Stimulated activated naive B cell treated with anti-CD40 and anti-IgM and Interleukin-4, amounts not matched to agents 10 μg/mL and 1 μg/mL and 100 μg/mL, for 72 hours (primary cell): Measurements from ENCODE around the gene ARMC9.

Experiments
- ATAC-seq, 2 donors: fragments of 150-1000 bp; cut with Tn5 transposase; replicated peaks; 2 replicates each; pipeline ENCODE4 v1.10.0; 2021; ENCODE audit warnings: moderate library complexity in 1 of 2
- DNase-seq: peaks from one replicate; pipeline ENCODE4 v3.0.0; 2021
- H3K27ac Mint-ChIP-seq: one replicate; pipeline ENCODE4 v1.8.0; 2022; ENCODE audit warnings: mild to moderate bottlenecking, mixed read lengths
- H3K27me3 Mint-ChIP-seq, 2 donors: one replicate each; pipeline ENCODE4 v1.8.0; 2022; ENCODE audit warnings: mixed read lengths in 2 of 2
- H3K36me3 Mint-ChIP-seq, 2 donors: one replicate each; pipeline ENCODE4 v1.8.0; 2022; ENCODE audit warnings: mixed read lengths in 2 of 2, mild to moderate bottlenecking in 1 of 2
- H3K4me1 Mint-ChIP-seq, 2 donors: one replicate each; pipeline ENCODE4 v1.8.0; 2022; ENCODE audit warnings: mixed read lengths in 2 of 2, mild to moderate bottlenecking in 1 of 2
- H3K4me3 Mint-ChIP-seq, 2 donors: one replicate each; pipeline ENCODE4 v1.8.0; 2022; ENCODE audit warnings: mild to moderate bottlenecking in 2 of 2, mixed read lengths in 2 of 2, moderate library complexity in 1 of 2
- H3K9me3 Mint-ChIP-seq, 2 donors: one replicate each; pipeline ENCODE4 v1.8.0; 2022; ENCODE audit warnings: mixed read lengths in 2 of 2, mild to moderate bottlenecking in 1 of 2

The ARMC9 gene

DNA sequence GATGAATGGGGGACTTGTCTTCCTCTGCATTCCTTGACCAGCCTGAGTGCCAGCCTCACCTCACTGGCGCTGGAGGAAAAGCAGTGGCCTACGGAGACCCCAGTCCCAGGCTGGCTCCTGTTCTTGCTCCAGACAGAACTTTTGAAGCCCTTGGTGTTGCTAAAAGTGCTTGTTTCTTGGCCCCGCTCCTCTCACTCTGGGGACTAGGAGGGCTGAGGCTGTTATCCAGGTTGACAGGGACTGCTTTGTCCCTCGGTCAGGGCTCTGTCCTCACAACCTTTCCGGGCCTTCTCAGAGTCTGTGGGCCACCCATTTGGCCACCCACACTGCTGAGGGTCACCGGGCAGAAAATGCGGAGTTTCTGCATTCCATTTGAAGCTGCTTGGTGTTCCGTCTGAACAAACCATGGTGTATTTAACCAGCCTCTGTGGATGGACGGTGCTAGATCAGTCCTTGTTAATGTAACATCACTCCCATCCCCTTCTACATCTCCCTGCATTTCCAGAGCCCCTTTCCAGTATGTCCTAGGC lies 222.7 kb downstream of the ARMC9 start:
- H3K9me3 Mint-ChIP-seq = no peaks in the 10 kb centered on the region
- ATAC-seq (no peak), DNase-seq (no peak)
- no peak overlapping the region for H3K4me3 Mint-ChIP-seq
- H3K27ac Mint-ChIP-seq = no peak overlapping the region
- no peaks in the 10 kb centered on the region for H3K36me3 Mint-ChIP-seq
- no peaks in the 10 kb centered on the region for H3K4me1 Mint-ChIP-seq
- H3K27me3 Mint-ChIP-seq = peaks cover 6% of the 10 kb centered on the region in 2 donors

DNA sequence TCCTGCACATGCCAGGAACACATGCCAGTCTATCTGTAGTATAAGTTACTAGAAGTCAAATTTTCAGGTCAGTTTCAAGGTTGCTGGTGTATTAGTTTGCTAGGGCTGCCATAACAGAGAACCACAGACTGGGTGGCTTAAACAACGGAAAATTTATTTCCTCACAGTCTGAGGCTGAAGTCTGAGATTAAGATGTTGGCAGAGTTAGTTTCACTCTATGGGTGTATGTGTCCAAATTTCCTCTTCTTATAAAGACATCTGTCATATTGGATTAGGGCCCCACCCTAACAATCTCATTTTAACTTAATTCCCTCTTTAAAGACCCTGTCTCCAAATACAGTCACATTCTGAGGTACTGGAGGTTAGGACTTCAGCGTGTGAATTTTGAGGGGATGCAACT lies 223.6 kb downstream of the ARMC9 start:
- peaks cover 6% of the 10 kb centered on the region in 2 donors for H3K27me3 Mint-ChIP-seq
- no peak overlapping the region for H3K27ac Mint-ChIP-seq
- H3K4me1 Mint-ChIP-seq = no peaks in the 10 kb centered on the region
- no peak overlapping the region for H3K4me3 Mint-ChIP-seq
- H3K36me3 Mint-ChIP-seq = no peaks in the 10 kb centered on the region
- no peaks in the 10 kb centered on the region for H3K9me3 Mint-ChIP-seq
- DNase-seq (no peak), ATAC-seq (no peak)

DNA sequence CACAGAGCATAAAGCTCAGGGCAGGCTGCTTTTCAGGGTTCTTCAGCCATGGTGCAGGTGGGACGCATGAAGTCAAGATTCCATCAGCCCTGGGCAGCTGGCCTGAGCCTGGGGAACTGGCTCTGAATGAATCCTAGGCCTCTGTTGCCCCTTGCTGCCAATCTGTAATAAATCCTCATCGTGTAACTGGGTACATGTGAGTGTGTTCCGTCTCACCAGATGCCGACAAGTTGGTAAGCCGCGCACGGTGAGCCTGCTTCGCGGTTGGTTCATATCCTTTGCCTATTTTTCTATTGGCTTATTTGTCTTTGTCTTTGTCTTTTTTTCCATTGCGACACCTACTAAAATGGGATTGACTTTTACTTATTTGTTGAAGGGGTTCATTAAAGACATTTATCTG lies 224.7 kb downstream of the ARMC9 start:
- DNase-seq = no peak
- no peak for ATAC-seq
- H3K27ac Mint-ChIP-seq = no peak overlapping the region
- H3K27me3 Mint-ChIP-seq = peaks cover 6% of the 10 kb centered on the region in 2 donors
- no peak overlapping the region for H3K4me3 Mint-ChIP-seq
- no peaks in the 10 kb centered on the region for H3K9me3 Mint-ChIP-seq
- no peaks in the 10 kb centered on the region for H3K4me1 Mint-ChIP-seq
- no peaks in the 10 kb centered on the region for H3K36me3 Mint-ChIP-seq
